ENCODE data around the gene MFSD1.

MFSD1 gene

GRCh38 chr3:158775426-158776410, 26.1 kb upstream of the MFSD1 start:
- in situ Hi-C loops (cut with HindIII; ENCODE audit: low sequenced_read_pairs) = no loop called here
- TF ChIP-seq, protein P1, sequence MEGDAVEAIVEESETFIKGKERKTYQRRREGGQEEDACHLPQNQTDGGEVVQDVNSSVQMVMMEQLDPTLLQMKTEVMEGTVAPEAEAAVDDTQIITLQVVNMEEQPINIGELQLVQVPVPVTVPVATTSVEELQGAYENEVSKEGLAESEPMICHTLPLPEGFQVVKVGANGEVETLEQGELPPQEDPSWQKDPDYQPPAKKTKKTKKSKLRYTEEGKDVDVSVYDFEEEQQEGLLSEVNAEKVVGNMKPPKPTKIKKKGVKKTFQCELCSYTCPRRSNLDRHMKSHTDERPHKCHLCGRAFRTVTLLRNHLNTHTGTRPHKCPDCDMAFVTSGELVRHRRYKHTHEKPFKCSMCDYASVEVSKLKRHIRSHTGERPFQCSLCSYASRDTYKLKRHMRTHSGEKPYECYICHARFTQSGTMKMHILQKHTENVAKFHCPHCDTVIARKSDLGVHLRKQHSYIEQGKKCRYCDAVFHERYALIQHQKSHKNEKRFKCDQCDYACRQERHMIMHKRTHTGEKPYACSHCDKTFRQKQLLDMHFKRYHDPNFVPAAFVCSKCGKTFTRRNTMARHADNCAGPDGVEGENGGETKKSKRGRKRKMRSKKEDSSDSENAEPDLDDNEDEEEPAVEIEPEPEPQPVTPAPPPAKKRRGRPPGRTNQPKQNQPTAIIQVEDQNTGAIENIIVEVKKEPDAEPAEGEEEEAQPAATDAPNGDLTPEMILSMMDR (IDR thresholded peaks at IDR 0.05; ENCODE audit: low read depth, low read length) = no peak
- no peak overlapping the region for H3K4me3 ChIP-seq (ENCODE audit: low read depth, low read length)
- DNase-seq (ENCODE audit: low read depth, low spot score) = no peak

GRCh38 chr3:158776531-158776930, 25.3 kb upstream of the MFSD1 start:
- DNase-seq (ENCODE audit: low read depth, low spot score) = no peak
- in situ Hi-C loops (cut with HindIII; ENCODE audit: low sequenced_read_pairs) = no loop called here
- H3K4me3 ChIP-seq (ENCODE audit: low read depth, low read length) = no peak overlapping the region
- TF ChIP-seq, protein P1 (IDR thresholded peaks at IDR 0.05; ENCODE audit: low read depth, low read length) = no peak

DNA sequence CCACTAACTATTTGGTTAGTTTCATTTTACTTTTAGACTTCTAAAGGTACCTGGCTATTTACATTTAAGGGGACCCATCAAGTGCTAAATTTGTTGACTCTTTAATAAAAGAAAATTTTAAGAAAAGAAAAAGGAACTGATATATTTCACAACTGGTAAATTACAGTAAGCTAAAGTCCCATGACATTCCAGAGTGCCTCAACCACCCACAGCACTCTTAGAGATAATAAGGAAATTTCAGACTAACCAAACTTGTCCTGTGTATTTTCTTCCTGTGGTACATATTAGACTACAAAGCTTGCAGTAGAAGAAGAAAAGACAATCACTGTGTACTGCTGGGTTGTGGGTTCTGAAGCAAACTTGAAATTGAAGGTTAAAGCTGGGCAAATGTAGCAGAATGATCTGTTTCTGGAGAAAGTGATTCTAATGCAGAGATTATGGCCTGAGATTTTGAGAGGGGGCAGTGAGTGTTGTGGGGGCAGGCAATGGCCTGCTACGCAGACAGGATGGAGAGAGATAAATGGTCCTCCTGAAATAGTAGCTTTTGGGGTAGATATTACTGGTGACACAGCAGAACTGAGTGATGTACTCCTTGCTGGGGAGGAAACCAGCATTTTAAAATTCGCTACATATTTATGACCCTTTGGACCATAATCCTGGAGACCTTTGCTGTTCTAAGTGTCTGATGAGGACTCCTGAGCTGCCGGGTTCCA, 24.5 kb upstream of the MFSD1 start:
- in situ Hi-C loops (cut with HindIII; ENCODE audit: low sequenced_read_pairs) = no loop called here
- no peak overlapping the region for H3K4me3 ChIP-seq (ENCODE audit: low read depth, low read length)
- TF ChIP-seq, protein P1 (IDR thresholded peaks at IDR 0.05; ENCODE audit: low read depth, low read length) = no peak
- no peak for DNase-seq (ENCODE audit: low read depth, low spot score)

GRCh38 chr3:158780766-158781165, 21.1 kb upstream of the MFSD1 start:
- TF ChIP-seq, protein P1 (IDR thresholded peaks at IDR 0.05; ENCODE audit: low read depth, low read length) = no peak
- in situ Hi-C loops (cut with HindIII; ENCODE audit: low sequenced_read_pairs) = no loop called here
- DNase-seq (ENCODE audit: low read depth, low spot score) = no peak
- no peak overlapping the region for H3K4me3 ChIP-seq (ENCODE audit: low read depth, low read length)

- H3K4me3 ChIP-seq (ENCODE audit: low read depth, low read length) = no peak overlapping the region
- in situ Hi-C loops (cut with HindIII; ENCODE audit: low sequenced_read_pairs) = no loop called here
- no peak for DNase-seq (ENCODE audit: low read depth, low spot score)
- TF ChIP-seq, protein P1 (IDR thresholded peaks at IDR 0.05; ENCODE audit: low read depth, low read length) = no peak
Measured at GRCh38 chr3:158781191-158781590, 20.7 kb upstream of the MFSD1 start.

DNA sequence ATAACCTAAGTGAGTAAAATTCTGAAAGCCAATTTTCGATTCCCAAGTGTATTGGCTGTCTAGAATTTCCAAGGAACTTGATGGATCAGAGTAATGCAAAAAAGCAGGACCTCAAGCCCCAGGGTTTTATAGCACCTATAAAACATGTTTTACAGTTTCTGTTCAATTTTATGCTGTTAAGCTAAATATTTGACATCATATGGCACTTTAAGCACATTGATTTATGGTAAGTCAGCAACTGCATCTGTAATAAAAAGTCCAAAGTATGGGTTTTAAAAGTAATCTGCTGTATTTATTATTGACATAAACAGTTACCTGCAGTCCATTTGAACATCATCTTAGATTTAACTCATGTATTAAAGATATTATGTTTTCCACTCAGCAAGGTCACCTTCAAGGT, 20.0 kb upstream of the MFSD1 start:
- TF ChIP-seq, protein P1 (IDR thresholded peaks at IDR 0.05; ENCODE audit: low read depth, low read length) = no peak
- in situ Hi-C loops (cut with HindIII; ENCODE audit: low sequenced_read_pairs) = no loop called here
- no peak for DNase-seq (ENCODE audit: low read depth, low spot score)
- no peak overlapping the region for H3K4me3 ChIP-seq (ENCODE audit: low read depth, low read length)

Data from astrocyte of the spinal cord (primary cell).